ENCODE results near the gene NECTIN4. TPM values are rescaled to one million over a fixed set of nuclear protein-coding genes. Genes with fewer than 3 reads are reported as not detected.
A peak's percentile ranks its signal among the peaks of the same experiment; 100 is the strongest.
"Not testable (repeated sequence)": the region's sequence is repeated elsewhere in the genome, so short reads cannot be mapped to it uniquely, and the experiment has no call there.

NECTIN4 gene
- polyA plus RNA-seq, 1 donor = 4.0 TPM

- not testable (repeated sequence) for DNase-seq
Measured at GRCh38 chr1:161026954-161027353, 62.4 kb downstream of the NECTIN4 start.

- not testable (repeated sequence) for DNase-seq
Measured at GRCh38 chr1:161022432-161022831, 66.9 kb downstream of the NECTIN4 start.

GRCh38 chr1:161021970-161022353 lies 67.4 kb downstream of the NECTIN4 start:
- DNase-seq = no peak

DNA sequence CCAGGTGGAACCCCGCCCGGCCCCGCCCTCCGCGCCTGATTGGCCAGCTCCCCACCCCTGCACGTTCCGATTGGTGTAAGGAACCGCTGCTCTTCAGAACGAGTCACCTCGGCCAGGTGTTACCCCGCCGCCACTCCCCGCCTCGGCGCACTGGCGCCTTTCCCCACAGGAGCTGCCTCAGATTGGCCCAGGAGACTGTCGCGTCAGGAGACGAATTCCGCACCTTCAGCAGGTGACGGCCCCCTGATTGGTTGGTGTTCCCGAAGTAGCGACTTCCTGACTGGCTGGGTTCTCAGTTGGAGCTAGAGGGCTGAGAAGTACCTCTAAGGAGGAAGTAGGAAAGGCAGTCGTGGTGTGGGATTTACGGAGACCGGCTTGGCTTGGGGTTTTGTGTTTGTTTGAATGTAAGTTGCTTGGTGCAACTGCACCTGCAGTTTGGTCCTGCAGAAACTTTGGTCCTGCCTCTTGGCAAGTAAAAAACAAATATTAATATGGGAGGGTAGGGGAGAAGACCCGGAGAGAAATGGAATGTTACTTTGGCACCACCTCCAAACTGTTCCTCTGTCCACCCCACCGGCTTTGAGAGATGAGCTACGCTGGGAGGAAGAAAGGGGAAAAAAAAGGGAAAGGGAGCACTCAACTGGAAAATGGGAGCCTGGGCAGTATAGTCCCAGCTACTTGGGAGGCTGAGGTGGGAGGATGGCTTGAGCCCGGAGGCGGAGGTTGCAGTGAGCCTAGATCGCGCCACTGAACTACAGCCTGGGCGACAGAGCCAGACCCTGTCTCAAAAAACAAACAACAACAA lies 68.0 kb downstream of the NECTIN4 start:
- DNase-seq = peak; percentile 82

Other genes starting within 250 kb of the NECTIN4 start
- 0.15 TPM for gene CD244, start 226.7 kb downstream of the NECTIN4 start, polyA plus RNA-seq (ENCODE audit: insufficient read length)
- gene ITLN1, start 204.4 kb downstream of the NECTIN4 start, polyA plus RNA-seq (ENCODE audit: insufficient read length) = 1.6 TPM
- not detected for gene ITLN2, start 134.7 kb downstream of the NECTIN4 start, polyA plus RNA-seq (ENCODE audit: insufficient read length)
- gene F11R, start 68.4 kb downstream of the NECTIN4 start, polyA plus RNA-seq (ENCODE audit: insufficient read length) = 97.2 TPM
- 44.4 TPM for gene TSTD1, start 50.6 kb downstream of the NECTIN4 start, polyA plus RNA-seq (ENCODE audit: insufficient read length)
- 67.9 TPM for gene USF1, start 43.6 kb downstream of the NECTIN4 start, polyA plus RNA-seq (ENCODE audit: insufficient read length)
- gene ARHGAP30, start 19.7 kb downstream of the NECTIN4 start, polyA plus RNA-seq (ENCODE audit: insufficient read length) = 2.2 TPM
- gene KLHDC9, start 8.8 kb upstream of the NECTIN4 start, polyA plus RNA-seq (ENCODE audit: insufficient read length) = 15.0 TPM
- gene PFDN2, start 28.5 kb upstream of the NECTIN4 start, polyA plus RNA-seq (ENCODE audit: insufficient read length) = 61.2 TPM
- 50.5 TPM for gene NIT1, start 28.5 kb upstream of the NECTIN4 start, polyA plus RNA-seq (ENCODE audit: insufficient read length)
- gene DEDD, start 43.1 kb upstream of the NECTIN4 start, polyA plus RNA-seq (ENCODE audit: insufficient read length) = 57.2 TPM
- 142 TPM for gene UFC1, start 64.4 kb upstream of the NECTIN4 start, polyA plus RNA-seq (ENCODE audit: insufficient read length)
- gene USP21, start 69.9 kb upstream of the NECTIN4 start, polyA plus RNA-seq (ENCODE audit: insufficient read length) = 58.3 TPM
- gene PPOX, start 76.9 kb upstream of the NECTIN4 start, polyA plus RNA-seq (ENCODE audit: insufficient read length) = 46.6 TPM
- 36.8 TPM for gene B4GALT3, start 87.9 kb upstream of the NECTIN4 start, polyA plus RNA-seq (ENCODE audit: insufficient read length)
- gene ADAMTS4, start 109.5 kb upstream of the NECTIN4 start, polyA plus RNA-seq (ENCODE audit: insufficient read length) = 1.4 TPM
- 211 TPM for gene NDUFS2, start 112.8 kb upstream of the NECTIN4 start, polyA plus RNA-seq (ENCODE audit: insufficient read length)
- 10.8 TPM for gene FCER1G, start 125.7 kb upstream of the NECTIN4 start, polyA plus RNA-seq (ENCODE audit: insufficient read length)
- not detected for gene APOA2, start 134.1 kb upstream of the NECTIN4 start, polyA plus RNA-seq (ENCODE audit: insufficient read length)
- 14.4 TPM for gene TOMM40L, start 136.5 kb upstream of the NECTIN4 start, polyA plus RNA-seq (ENCODE audit: insufficient read length)
- 3.6 TPM for gene NR1I3, start 148.6 kb upstream of the NECTIN4 start, polyA plus RNA-seq (ENCODE audit: insufficient read length)
- 1.2 TPM for gene PCP4L1, start 169.2 kb upstream of the NECTIN4 start, polyA plus RNA-seq (ENCODE audit: insufficient read length)
- 3.5 TPM for gene MPZ, start 220.4 kb upstream of the NECTIN4 start, polyA plus RNA-seq (ENCODE audit: insufficient read length)
- 272 TPM for gene SDHC, start 224.8 kb upstream of the NECTIN4 start, polyA plus RNA-seq (ENCODE audit: insufficient read length)